Measurements from ENCODE around the gene PON3.

Gene PON3

DNA sequence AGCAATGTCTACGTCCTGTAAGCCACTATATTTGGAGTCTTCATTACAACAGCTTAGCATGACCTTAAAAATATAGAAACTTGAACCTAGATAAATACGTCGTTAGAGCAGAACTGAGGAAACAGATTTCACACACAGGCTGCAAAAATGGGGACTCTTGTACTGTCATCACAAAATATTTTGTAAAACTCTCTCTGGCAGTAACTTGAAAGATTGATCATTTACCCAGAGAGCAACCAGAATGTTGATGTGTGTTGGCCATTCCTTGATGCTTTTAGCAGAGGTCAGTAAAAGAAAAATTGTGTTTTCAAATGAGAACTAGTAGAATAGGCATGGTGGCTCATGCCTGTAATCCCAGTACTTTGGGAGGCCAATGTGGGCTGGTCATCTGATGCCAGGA, 57.3 kb downstream of the PON3 start:
- no peak for DNase-seq

DNA sequence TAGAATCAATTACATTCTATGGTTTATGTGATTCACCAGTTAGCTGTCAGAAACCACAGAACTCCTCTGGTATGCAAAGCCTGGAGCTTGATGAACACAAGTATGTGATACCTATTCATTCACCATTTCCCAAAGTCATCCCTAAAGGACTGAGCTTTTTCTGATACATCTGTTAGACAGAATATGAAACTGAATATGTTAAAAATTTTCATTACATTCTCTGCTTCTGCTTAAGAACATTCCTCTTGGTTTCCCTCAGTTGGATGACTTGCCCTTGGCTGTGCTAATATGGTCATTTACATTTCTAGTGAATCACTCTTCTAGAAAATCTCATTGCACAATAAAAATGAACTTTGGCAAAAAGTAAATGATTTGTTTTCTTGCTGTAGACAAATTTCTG, 61.1 kb downstream of the PON3 start:
- DNase-seq: no peak

DNA sequence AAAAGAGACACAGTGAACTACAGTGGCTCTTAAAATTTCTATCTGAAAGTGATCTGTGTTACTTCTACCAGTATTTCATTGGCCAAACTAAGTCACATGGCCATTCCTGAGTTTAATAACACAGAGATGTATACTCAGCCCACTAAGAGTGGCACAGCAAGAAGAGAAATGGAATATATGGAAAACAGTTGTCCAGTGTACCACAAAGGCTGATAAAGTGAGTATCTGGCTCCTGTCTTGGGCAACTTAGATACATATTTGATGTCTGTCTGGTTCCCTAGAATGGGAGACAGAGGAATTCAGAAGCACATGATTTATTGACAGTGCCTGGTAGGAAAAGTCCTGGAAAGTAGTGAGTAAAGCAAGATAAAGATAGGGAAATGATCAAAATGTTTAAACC, 61.7 kb downstream of the PON3 start:
- DNase-seq: no peak

DNA sequence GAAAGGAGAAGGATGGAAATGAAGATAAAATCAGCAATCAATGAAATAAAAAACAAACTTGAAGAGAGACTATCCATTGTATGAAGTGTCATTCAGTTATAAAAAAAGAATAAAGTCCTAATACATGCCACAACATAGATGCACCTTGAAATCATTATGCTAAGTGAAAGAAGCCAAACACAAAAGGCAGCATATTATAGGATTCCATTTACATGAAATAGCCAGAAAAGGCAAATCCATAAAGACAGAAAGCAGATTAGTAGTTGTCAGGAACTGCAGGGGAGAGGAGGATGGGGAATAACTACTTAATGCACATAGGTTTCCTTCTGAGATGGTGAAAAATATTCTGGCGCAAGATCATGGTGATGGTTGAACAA, 65.2 kb downstream of the PON3 start:
- no peak for DNase-seq

DNA sequence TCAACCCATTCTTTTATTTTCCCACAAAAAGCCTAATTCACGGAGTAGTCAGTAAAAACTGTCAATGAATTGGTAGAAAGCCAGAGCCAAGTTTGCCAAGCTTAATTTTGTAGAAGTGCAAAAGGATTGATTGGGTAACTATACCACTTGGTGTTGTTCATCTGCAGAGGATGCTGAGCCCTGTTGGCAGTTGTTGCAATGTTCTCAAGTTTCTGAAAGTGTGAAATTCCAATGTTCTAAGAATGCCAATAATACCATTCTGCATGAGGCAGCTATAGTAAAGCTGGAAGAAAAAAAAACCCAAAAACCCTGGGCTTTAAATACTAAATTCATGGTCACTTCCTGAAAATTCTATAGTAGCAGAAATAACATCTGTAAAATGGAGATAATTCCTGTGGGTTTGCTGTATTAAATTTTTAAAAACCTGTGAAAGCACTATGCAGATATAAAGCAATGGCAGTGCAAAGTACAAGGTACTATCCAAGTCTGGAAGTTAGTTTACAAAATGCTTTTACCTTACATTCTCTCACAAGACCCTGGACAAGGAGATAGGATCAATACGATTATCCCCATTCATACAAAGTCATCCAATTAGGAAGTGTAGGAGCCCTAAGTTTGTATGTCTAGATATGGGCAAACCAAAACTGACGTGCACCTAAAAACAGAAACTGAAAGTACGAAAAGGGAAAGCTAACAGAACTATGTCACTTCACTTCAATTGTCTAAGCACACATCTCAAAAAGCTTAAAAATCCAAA, 65.8 kb downstream of the PON3 start:
- DNase-seq: no peak

DNA sequence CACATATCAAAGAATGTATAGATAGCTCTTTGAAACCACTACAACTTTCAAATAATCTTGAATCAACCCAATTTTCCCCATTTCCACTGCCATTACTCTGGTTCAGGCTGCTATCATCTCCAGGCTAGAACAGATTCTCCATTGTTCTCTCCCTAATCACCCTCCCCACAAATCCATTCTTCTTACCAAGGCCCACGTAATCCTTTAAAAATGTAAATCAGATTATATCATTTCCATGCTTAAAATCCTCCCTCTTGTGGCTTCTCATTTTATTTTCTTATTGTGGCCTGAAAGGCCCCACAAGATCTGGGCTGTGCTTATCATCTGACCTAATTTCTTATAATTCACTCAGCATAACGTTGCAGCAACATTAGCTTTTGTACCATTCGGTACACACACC, 68.8 kb downstream of the PON3 start:
- no peak for DNase-seq

DNA sequence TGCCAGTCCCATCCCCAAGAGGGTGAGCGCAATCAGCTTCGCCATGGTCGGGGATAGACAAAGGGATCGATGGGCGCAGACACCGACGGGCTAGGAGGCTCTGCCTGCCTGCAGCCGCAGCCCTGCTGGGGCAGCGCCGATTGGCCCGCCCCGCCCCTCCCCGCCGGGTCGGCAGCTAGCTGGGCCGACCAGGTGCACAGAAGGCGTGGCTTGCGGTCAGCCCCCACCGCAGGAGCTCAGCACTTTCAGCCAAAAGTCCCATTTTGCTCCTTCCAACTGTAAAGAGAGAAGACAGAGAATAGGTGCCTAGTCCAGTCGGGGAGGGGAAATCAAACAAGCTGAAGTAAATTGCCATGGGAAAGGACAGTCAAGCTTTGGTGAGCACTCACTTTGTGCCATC, 71.7 kb downstream of the PON3 start, which contains the start of gene PON1:
Gene PON1 (minus strand): TSS at position 102 of the 400 bp plus-strand sequence. CDS start 57 bp downstream, at position 45.
- DNase-seq: no peak

DNA sequence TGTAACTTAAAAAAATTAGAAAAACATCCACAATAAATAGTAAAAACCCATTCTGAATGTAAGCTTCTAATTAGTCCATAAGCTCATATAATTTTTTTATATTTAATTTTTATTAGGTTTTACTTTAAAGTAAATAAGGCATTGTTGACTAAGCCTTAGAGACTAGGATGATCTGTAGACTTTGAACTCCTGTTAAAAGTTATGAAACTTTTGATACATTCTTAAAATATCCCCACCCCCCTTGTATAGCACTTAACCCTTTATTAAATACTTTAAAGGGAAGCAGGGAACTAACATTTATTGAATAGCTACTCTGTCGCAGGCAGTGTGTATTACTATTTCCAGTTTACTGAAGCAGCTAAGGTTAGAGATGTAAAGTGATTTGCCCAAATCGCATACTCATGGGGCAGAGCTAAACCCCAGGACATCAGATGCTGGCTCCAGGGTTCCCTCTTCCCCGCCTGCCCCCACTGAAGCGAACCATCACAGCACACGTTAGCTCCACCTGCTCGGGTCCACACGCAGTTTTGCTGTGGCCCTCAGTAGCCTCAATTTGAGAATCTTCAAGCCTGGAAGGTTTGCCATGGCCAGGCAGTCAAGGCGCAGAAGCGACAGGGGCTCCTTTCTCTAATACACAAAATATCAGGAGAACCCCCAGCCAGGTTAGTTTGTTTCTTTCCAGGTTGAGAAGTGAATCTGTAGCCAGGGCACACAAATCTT, 72.6 kb downstream of the PON3 start:
- no peak for DNase-seq

DNA sequence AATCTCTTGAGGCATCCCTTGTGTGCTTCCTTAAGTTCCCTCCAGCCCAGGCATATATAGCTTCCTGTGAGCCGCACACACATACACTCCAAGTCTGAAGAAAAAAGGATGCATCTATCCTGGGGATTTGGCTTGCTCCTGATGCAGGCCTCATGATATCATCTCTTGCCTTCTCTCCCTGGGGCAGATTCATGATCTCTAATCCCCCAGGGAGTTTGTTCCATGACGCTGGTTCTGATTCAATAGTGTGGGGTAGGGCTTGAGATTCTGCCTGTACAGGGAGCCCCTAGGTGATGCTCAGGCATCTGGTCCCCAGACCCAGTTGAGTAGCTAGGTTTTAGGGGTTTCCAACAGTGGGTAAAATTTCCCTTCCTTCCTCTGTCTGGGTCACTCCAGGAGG, 73.3 kb downstream of the PON3 start:
- no peak for DNase-seq

DNA sequence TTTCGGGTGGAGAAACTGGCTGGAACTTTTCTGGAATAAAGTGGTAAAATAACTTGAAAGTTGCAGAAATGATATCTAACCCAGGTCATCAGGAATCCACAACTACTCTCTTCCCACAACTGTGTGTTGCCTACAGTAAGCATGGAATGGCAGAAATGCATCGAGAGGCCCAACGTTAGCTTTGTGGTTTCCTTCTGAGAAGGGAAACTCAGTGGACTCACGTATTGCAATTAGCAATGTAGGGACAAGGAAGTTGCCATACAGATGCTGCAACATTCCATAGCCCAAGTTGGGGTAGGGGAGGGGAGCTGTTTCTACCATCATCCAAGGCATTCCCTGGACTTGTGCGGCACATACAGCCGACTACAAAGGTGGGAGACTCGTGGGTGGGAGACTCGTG, 73.8 kb downstream of the PON3 start:
- no peak for DNase-seq

DNA sequence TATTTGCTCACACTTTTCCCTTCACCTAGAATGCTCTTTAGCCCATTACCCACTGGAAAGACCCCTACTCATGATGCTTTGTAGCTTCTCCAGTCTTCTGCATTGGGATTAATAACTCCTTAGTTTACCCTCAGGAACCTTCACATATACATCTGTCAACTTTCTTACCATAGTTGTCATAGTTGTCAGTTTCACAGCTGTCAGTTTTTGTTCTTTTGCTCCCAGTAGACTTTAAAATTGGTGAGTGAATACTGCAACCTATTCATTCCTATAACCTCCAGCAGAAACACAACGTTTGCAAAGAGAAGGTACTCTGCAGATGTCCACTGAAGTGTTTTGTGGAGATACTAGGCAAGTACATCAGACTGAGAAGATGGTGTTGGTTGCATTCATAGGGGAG, 74.5 kb downstream of the PON3 start:
- no peak for DNase-seq

DNA sequence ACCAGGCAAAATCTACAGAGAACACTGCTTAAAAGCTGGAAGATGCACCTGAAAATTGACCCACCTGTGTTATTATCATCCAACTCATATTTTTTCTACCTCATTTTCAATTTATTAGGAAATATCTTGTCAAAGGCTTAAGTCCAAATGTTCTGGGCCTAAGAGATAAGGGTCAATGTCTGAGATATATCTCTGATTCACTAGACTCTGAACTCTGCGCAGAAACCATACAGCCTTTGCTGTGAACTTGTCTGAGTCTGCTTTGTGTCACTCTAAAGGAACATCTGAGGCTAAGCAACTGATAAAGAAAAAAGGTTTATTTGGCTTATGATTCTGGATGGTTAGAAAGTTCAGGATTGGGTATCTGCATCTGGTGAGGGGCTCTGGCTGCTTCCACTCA, 75.5 kb downstream of the PON3 start:
- no peak for DNase-seq

DNA sequence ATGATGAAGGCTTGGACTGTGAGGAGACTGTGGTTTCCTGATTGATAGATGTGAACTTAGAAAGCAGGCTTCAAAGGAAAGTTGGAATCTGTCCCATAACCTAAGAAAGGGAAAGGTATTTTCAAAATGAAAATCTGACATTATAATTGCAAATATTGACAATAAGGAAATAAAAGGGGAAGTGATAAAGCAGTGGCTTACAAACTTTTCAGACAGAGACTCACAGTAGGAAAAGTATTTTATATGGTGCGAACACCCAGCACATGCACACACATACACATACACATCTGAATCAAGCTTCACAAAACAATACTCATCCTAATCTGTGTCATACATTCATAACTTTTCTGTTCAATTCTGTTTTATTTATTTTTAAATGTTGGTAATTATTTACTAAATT, 76.6 kb downstream of the PON3 start:
- DNase-seq: no peak

DNA sequence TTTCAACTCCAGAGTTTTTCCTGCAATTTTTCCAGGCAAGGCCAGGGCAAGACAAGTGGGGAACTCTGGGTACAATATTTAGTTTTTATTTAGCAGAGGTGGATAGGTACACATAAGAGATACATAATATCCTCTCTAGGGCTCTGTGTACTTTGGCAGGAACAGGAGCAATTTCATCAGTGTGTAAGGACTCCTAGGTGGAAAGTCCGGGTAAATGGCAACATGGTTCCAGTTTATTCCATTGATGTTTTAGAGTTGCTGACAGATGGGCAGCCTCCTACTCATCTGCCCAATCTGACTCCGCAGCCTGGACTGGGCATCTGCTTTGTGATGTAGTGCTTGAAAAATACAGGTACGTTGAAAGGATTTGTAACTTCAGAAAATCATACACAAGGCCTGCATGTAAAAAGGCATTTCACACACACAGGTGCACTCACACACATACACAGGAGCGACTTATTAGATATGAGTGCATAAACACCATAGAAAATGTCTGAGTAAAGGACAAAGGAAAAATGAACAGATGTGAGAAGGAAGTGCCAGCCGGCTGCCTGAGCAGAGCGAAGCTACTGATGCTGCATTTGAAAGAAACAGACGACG, 77.6 kb downstream of the PON3 start:
- no peak for DNase-seq

DNA sequence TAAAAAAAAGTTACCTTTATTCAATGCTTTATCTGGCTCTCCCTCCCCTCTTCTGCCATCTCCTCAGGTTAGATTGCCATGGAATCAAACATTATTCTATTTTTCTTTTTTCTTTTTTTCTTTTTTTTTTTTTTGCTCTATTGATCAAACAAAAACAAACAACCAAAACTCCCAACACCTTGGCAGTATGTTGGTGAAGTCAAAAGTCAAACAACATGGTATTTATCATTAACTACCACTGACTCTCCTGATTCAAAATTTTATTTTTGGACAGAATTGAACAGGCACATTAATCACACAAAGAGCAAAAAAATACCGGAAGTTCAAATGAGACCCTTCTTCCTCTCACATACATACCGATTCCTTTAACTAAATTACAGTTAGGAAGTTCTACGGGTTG, 78.2 kb downstream of the PON3 start:
- no peak for DNase-seq

DNA sequence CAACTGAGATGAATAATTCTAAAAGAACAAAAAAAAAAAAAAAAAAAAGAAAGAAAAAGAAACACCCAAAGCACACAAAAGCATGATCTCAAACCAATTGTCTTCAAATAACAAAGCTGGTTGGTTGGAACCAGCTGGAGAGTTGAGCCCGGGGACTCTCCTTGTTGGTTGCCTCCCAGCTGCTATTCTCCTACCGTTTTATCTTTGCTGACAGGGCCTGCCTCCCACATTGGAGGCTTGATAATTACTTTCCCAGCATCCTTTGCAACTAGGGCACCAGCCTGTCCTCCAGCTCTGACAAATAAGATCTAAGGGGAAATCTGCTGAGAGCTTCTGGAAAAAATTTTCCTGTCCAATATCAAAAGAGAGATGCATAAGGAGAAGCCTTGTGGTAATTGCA, 78.6 kb downstream of the PON3 start:
- DNase-seq: no peak

DNA sequence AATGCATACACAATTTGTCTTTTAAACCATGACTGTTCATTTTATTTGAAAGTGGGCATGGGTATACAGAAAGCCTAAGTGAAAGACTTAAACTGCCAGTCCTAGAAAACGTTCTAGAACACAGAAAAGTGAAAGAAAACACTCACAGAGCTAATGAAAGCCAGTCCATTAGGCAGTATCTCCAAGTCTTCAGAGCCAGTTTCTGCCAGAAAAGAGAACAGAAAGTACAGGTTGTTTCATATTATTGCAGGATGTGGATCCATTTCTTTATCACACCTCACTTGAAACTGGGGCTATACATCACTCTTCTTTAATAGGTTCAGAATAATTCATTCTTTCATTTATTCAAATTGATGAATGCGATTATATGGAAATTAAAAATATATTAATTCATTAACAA, 79.6 kb downstream of the PON3 start:
- DNase-seq: no peak

DNA sequence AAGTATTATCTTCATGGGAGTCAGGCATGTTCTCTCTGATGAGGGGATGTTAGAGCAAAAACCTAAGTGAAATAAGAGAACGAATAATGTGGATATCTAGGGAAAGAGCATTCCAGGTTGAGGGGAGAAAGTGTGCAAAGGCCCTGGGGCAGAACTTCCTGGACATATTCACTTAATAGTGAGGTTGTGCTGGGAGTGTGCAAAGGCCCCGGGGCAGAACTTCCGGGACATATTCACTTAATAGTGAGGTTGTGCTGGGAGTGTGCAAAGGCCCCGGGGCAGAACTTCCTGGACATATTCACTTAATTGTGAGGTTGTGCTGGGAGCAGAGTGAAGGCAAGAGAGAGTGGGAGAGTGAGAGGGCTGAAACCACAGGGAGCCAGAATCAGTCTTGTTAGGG, 83.6 kb downstream of the PON3 start:
- DNase-seq: no peak

DNA sequence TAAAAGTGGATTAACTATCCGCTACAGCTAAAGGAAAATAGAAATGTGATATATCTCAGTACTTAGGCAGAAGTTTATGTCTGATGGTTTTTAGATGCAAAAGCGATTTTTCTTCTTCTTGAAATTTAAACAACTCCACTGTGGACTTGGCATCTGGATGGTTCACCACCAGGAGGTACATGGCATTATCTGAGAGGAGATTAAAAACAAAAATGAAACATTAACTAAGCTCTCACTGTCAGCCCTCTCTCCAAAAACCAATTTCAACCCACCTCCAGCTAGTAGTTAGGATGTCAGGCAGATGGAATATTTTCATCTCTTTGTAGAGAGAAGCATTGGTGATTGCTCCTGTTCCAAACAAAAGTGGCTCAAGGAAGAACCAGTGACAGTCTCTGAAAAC, 84.8 kb downstream of the PON3 start:
- DNase-seq: no peak

DNA sequence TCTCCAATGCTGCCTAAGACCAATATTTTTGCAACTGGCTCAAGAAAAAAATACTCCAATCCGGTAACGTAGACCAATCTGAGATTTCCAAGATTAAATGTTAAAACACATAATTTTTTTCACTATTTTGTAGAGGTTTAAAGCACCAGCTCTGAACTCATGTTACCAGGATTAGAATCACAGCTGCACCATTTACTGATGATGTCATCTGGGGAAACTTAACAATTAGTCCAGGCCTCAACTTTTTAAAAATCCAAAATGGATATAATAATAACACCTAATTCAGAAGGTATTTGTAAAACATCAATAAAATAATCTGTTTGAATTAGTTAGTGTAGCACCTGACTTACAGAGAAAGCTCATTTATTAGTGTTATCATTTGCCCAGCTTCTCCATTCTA, 86.2 kb downstream of the PON3 start:
- DNase-seq: no peak
